Measurements from ENCODE around the gene SUSD2.

SUSD2 gene

GRCh38 chr22:24148266-24149197, 32.8 kb upstream of the SUSD2 start:
- Histone ChIP-seq H3K9ac (ENCODE audit: low read depth, low read length) (no peak overlapping the region), H3K4me2 (ENCODE audit: insufficient read depth, low read length) (no peak overlapping the region)
- no peak for ATAC-seq (ENCODE audit: insufficient read depth, low read depth)

GRCh38 chr22:24149198-24149590, 32.1 kb upstream of the SUSD2 start:
- H3K9ac ChIP-seq (ENCODE audit: low read depth, low read length), result no peak overlapping the region
- H3K36me3 ChIP-seq (ENCODE audit: insufficient read depth, low read length), result peaks cover 64% of the 10 kb centered on the region
- no peak overlapping the region for H2AFZ ChIP-seq (ENCODE audit: low read depth, low read length)
- no peak overlapping the region for H3K4me3 ChIP-seq (ENCODE audit: low read depth in 1 of 2, low read length in 2 of 2)
- no peak overlapping the region for H3K4me2 ChIP-seq (ENCODE audit: insufficient read depth, low read length)
- DNase-seq (no peak), ATAC-seq (ENCODE audit: insufficient read depth, low read depth) (no peak)
- TF ChIP-seq EZH2 (IDR thresholded peaks at IDR 0.05; ENCODE audit: borderline replicate concordance, low read depth, low read length, severe bottlenecking) (no peak), CTCF (IDR thresholded peaks at IDR 0.05; ENCODE audit: borderline replicate concordance, extremely low read depth, low read length, poor library complexity, severe bottlenecking) (no peak)
- H3K27me3 ChIP-seq (ENCODE audit: insufficient read depth, low read length, poor library complexity), result no peaks in the 10 kb centered on the region
- no peaks in the 10 kb centered on the region for H3K9me3 ChIP-seq (ENCODE audit: insufficient read depth, low read length, severe bottlenecking)
- H3K79me2 ChIP-seq (ENCODE audit: insufficient read depth, low read length), result no peaks in the 10 kb centered on the region
- H3K4me1 ChIP-seq (ENCODE audit: insufficient read depth, low read length), result 0 out of 2 replicates have a peak, but pooled peaks cover 4% of the 10 kb centered on the region
- H3K27ac ChIP-seq (ENCODE audit: low read length), result no peak overlapping the region
- peaks cover 83% of the 10 kb centered on the region for H4K20me1 ChIP-seq (ENCODE audit: insufficient read depth, low read length)

More at GRCh38 chr22:24148266-24149197, 32.8 kb upstream of the SUSD2 start:
- Histone ChIP-seq H3K4me3 (ENCODE audit: low read depth in 1 of 2, low read length in 2 of 2) (no peak overlapping the region), H3K27me3 (ENCODE audit: insufficient read depth, low read length, poor library complexity) (no peaks in the 10 kb centered on the region), H3K4me1 (ENCODE audit: insufficient read depth, low read length) (0 out of 2 replicates have a peak, but pooled peaks cover 4% of the 10 kb centered on the region), H3K27ac (ENCODE audit: low read length) (no peak overlapping the region), H3K79me2 (ENCODE audit: insufficient read depth, low read length) (no peaks in the 10 kb centered on the region), H3K9me3 (ENCODE audit: insufficient read depth, low read length, severe bottlenecking) (no peaks in the 10 kb centered on the region), H4K20me1 (ENCODE audit: insufficient read depth, low read length) (peaks cover 83% of the 10 kb centered on the region), H2AFZ (ENCODE audit: low read depth, low read length) (no peak overlapping the region), H3K36me3 (ENCODE audit: insufficient read depth, low read length) (peaks cover 65% of the 10 kb centered on the region)
- no peak for TF ChIP-seq CTCF (IDR thresholded peaks at IDR 0.05; ENCODE audit: borderline replicate concordance, extremely low read depth, low read length, poor library complexity, severe bottlenecking)
- no peak for TF ChIP-seq EZH2 (IDR thresholded peaks at IDR 0.05; ENCODE audit: borderline replicate concordance, low read depth, low read length, severe bottlenecking)
- no peak for DNase-seq

GRCh38 chr22:24153353-24153752, 27.9 kb upstream of the SUSD2 start:
- Histone ChIP-seq H3K36me3 (ENCODE audit: insufficient read depth, low read length) (peaks cover 57% of the 10 kb centered on the region), H3K9ac (ENCODE audit: low read depth, low read length) (no peak overlapping the region), H3K9me3 (ENCODE audit: insufficient read depth, low read length, severe bottlenecking) (no peaks in the 10 kb centered on the region), H4K20me1 (ENCODE audit: insufficient read depth, low read length) (peaks cover 95% of the 10 kb centered on the region), H2AFZ (ENCODE audit: low read depth, low read length) (no peak overlapping the region), H3K4me1 (ENCODE audit: insufficient read depth, low read length) (peaks cover 29% of the 10 kb centered on the region), H3K4me2 (ENCODE audit: insufficient read depth, low read length) (no peak overlapping the region), H3K27ac (ENCODE audit: low read length) (no peak overlapping the region), H3K27me3 (ENCODE audit: insufficient read depth, low read length, poor library complexity) (no peaks in the 10 kb centered on the region), H3K4me3 (ENCODE audit: low read depth in 1 of 2, low read length in 2 of 2) (no peak overlapping the region), H3K79me2 (ENCODE audit: insufficient read depth, low read length) (no peaks in the 10 kb centered on the region)
- ATAC-seq (ENCODE audit: insufficient read depth, low read depth) (no peak), DNase-seq (no peak)
- TF ChIP-seq EZH2 (IDR thresholded peaks at IDR 0.05; ENCODE audit: borderline replicate concordance, low read depth, low read length, severe bottlenecking) (no peak), CTCF (IDR thresholded peaks at IDR 0.05; ENCODE audit: borderline replicate concordance, extremely low read depth, low read length, poor library complexity, severe bottlenecking) (no peak)

Measured in DND-41 (cell line).